Activated naive CD4-positive, alpha-beta T cell treated with anti-CD3 and anti-CD28 coated beads, Interleukin-2, amount 50 U/mL, for 24 hours (primary cell): ENCODE measurements around the gene GSDMA.

Experiments used
- H3K27ac Mint-ChIP-seq: one replicate; pipeline ENCODE4 v1.8.0; 2021; ENCODE audit warnings: mild to moderate bottlenecking, mixed read lengths
- H3K27me3 Mint-ChIP-seq: one replicate; pipeline ENCODE4 v1.8.0; 2021; ENCODE audit warnings: mixed read lengths
- H3K36me3 Mint-ChIP-seq: one replicate; pipeline ENCODE4 v1.8.0; 2021; ENCODE audit warnings: mixed read lengths
- H3K4me1 Mint-ChIP-seq: one replicate; pipeline ENCODE4 v1.8.0; 2021; ENCODE audit warnings: mixed read lengths
- H3K4me3 Mint-ChIP-seq: one replicate; pipeline ENCODE4 v1.8.0; 2021; ENCODE audit warnings: mild to moderate bottlenecking, mixed read lengths
- H3K9me3 Mint-ChIP-seq: one replicate; pipeline ENCODE4 v1.8.0; 2021; ENCODE audit warnings: mixed read lengths

The GSDMA gene, protein sequence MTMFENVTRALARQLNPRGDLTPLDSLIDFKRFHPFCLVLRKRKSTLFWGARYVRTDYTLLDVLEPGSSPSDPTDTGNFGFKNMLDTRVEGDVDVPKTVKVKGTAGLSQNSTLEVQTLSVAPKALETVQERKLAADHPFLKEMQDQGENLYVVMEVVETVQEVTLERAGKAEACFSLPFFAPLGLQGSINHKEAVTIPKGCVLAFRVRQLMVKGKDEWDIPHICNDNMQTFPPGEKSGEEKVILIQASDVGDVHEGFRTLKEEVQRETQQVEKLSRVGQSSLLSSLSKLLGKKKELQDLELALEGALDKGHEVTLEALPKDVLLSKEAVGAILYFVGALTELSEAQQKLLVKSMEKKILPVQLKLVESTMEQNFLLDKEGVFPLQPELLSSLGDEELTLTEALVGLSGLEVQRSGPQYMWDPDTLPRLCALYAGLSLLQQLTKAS

DNA sequence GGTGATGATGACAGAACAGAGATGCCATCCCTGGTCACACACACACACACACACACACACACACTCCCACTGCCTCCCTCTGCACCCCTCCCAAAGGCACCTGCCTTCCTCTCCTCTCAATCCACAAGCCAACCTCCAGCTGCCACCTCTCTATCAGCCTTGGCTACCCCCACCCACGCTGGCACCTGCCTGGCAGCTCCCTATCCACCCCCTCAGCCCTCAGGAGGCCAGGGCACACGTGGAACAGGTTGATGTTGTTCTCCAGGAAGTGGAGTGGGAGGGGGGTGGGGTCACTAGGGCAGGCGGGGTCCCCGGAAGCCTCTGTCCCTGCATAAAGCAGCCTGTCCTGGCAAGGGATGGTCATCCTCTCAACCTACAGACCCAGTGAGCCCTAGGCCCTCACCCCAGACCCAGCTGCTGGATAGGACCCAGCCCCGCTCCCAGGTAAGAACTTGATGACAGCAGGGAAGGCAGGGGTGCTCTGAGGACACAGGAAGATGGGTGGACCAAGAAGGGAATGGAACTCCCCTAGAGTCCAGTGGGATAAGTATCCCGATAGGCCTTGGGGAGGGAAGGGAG, at the start of gene GSDMA:
GSDMA (plus strand) TSS at position 363 of the 579 bp plus-strand sequence. CDS start 2,684 bp downstream, outside the sequence.
- Mint-ChIP-seq H3K4me3 (peak within 1 kb of the TSS; percentile 33), H3K27ac (peak within 1 kb of the TSS; percentile 84), H3K36me3 (no peaks in the 10 kb centered on the region), H3K27me3 (no peaks in the 10 kb centered on the region), H3K4me1 (peaks cover 32% of the 10 kb centered on the region), H3K9me3 (no peaks in the 10 kb centered on the region)

DNA sequence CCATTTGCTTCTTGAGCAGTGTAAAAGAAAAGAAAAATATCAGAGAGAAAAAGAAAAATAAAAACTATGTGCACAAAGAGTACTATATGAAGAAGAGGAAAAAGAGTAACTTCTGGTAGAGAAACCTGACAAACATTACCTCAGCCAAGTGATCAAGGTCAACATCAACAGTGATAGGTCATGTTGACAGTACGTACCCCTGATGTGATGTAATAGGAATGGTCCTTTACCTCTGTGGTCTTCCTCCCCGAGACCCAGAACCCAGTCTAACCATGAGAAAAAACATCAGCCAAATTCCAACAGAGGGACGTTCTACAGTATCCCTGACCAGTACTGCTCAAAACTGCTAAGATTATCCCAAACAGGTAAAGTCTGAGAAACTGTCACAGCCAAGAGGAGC, 48.8 kb upstream of the GSDMA start:
- Mint-ChIP-seq H3K27ac (no peak overlapping the region), H3K4me1 (peaks cover 24% of the 10 kb centered on the region), H3K27me3 (no peaks in the 10 kb centered on the region), H3K36me3 (peaks cover 12% of the 10 kb centered on the region), H3K9me3 (no peaks in the 10 kb centered on the region), H3K4me3 (no peak overlapping the region)

DNA sequence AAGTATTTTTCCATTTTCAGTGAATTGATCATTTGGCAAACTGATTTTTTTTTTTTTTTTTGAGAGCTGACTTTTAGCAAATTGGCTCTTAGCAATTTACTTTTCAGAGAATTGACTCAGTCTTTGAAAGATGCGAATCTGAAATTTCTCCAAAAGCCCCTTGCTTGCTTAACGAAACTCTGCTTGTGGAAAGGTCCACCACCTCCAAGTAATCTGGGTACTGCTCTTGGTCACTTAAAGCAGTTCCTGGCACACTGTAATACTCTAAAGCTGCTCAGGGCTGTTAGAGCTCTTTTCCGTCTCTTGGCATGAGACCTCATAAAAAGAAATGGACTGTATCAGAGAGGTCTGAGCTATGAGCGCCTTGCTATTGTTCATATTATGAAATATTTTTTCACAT, 47.2 kb upstream of the GSDMA start:
- Mint-ChIP-seq H3K36me3 (peaks cover 10% of the 10 kb centered on the region), H3K27me3 (no peaks in the 10 kb centered on the region), H3K4me1 (peaks cover 35% of the 10 kb centered on the region), H3K27ac (no peak overlapping the region), H3K9me3 (no peaks in the 10 kb centered on the region), H3K4me3 (no peak overlapping the region)

DNA sequence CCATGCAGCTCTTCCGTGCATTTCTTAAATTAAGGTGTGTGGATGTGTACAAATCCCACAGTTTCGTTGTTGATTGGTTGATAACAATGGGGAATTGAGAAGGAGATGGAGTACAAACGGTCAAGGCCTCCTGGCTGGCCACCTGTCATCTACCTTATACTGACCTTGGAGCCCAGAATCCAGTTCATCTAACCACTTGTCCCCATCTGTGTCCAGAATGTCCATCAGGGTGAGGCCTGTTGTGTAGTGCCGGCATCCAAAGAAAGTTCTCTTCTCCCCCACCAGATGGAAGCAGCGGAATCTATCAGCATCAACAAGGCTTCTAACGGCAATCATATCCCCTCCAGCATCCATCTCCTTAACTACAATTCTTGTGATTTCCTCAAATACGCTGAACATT, 45.9 kb upstream of the GSDMA start:
- Mint-ChIP-seq H3K4me1 (peaks cover 49% of the 10 kb centered on the region), H3K4me3 (no peak overlapping the region), H3K27ac (no peak overlapping the region)

DNA sequence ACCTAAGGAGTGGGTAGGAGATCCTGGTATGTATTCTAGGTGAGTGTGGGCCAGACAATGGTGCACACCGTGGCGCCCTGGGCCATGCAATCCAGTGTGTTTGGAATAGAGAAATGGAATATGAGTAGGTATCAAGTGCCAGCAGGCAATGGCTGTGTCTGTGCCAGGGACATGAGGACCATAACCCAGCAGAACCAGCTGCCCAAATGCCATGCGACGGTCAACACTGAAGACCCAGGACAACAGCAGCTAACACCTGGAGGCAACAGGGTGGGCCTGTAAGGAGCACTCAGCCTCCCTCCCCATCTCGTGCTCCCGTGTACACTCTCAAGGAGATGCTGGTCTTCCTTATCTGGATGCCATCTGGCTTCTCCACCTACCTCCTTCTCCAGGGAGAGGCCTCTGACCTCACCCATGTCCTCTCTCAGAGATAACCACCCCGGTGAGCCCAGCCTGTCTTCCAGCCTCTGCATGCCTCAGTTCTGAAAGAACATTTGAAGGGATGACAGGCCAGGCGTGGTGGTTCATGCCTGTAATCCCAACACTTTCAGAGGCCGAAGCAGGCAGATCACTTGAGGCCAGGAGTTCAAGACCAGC, 43.6 kb upstream of the GSDMA start:
- Mint-ChIP-seq H3K4me3 (no peak overlapping the region), H3K9me3 (no peaks in the 10 kb centered on the region), H3K27ac (peak overlapping the region; percentile 68), H3K27me3 (no peaks in the 10 kb centered on the region), H3K36me3 (peaks cover 12% of the 10 kb centered on the region), H3K4me1 (peaks cover 69% of the 10 kb centered on the region)

More for the DNA sequence above, 45.9 kb upstream of the GSDMA start:
- peaks cover 10% of the 10 kb centered on the region for H3K36me3 Mint-ChIP-seq
- no peaks in the 10 kb centered on the region for H3K27me3 Mint-ChIP-seq
- H3K9me3 Mint-ChIP-seq: no peaks in the 10 kb centered on the region

DNA sequence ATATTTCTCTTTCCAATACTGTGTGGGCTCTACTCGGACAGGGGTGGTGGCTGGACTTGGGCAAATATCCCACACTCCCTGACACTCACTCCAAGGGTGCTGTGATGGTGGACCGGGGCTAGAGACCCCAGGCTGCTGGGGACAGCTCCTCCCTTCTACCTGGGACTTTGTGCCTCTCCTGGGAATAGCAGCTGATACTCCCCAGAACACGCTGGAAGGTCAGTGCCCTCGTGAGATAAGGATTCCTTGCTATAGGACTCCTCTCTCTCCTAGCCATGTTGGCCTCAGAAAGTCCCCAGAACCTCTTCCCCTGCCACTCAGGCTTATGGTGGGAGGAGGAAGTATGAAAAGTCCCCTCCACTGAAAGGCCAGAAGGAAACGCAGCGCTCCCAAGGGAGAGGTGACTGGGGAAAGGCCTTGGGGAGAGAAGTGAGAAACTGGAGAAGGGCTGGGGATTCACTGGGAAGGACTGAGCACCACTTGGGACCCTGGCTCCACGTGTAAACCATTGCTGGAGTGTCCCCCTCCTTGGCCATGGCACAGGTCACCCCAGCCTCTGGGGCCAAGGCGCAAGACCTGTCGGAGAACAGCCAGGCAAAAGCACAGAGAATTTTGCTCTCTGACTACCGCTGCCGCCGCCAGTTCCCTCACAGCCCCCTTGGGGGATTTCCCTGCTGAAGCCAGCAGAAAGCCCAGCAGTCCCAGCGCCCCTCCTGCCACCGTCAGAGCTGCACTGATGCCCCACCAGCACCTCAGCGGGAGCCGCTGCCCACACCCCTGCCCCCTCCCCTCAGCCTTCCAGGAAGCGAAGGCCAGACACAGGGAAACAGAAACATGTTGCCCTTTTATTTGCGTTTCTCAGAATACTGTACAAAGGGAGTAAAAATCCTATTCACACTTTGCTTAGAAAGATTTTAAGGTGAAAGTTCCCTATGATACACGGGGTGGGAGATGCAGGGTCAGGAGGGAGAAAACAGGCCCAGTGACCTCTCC, 42.3 kb upstream of the GSDMA start:
- no peaks in the 10 kb centered on the region for H3K27me3 Mint-ChIP-seq
- H3K4me1 Mint-ChIP-seq: peaks cover 79% of the 10 kb centered on the region
- H3K36me3 Mint-ChIP-seq: peaks cover 9% of the 10 kb centered on the region
- H3K9me3 Mint-ChIP-seq: no peaks in the 10 kb centered on the region
- H3K4me3 Mint-ChIP-seq: peak overlapping the region; percentile 67
- peak overlapping the region; percentile 95 for H3K27ac Mint-ChIP-seq

DNA sequence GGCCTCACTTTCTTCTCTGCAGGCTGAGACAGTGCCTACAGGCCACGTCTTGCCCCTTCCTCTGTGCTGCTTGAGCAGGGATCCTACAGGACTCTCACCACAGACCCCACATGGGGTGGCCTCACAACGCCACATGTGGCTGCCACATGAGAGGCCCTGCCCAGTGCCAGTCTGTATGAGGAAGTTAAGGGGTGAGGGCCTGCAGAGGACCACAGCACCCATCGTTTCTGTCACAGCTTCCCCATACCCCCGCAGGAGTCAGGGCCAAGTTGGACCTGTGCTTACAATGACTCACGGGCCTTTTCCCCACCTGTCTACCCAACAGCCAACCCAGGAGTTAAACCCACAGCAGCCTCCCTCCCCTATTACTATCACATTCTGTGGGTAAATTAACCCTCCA, 41.5 kb upstream of the GSDMA start:
- Mint-ChIP-seq H3K27me3 (no peaks in the 10 kb centered on the region), H3K9me3 (no peaks in the 10 kb centered on the region), H3K4me1 (peaks cover 87% of the 10 kb centered on the region), H3K4me3 (peak overlapping the region; percentile 67), H3K36me3 (peaks cover 9% of the 10 kb centered on the region), H3K27ac (peak overlapping the region; percentile 95)

DNA sequence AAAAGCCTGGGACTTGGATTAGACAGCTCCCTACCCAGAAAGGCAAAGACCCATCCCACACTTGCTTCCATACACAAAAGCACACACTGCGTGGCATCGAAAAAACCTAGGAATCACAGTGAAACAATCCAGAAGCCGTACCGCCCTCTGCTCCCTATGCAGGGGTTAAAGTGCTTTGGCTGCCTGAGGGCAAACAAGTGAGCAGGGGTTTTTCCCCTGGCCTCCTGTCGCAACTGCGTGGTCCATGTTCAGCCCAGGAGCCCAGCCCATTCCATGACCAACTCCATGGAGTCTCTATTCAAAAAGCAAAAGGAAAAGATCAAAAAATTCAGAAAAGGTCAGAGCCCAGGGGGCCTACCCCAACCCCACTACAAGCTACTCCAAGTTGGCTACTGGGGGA, 40.8 kb upstream of the GSDMA start:
- H3K9me3 Mint-ChIP-seq: no peaks in the 10 kb centered on the region
- H3K27me3 Mint-ChIP-seq: no peaks in the 10 kb centered on the region
- H3K27ac Mint-ChIP-seq: peak overlapping the region; percentile 95
- peaks cover 9% of the 10 kb centered on the region for H3K36me3 Mint-ChIP-seq
- peaks cover 85% of the 10 kb centered on the region for H3K4me1 Mint-ChIP-seq
- H3K4me3 Mint-ChIP-seq: peak overlapping the region; percentile 67

DNA sequence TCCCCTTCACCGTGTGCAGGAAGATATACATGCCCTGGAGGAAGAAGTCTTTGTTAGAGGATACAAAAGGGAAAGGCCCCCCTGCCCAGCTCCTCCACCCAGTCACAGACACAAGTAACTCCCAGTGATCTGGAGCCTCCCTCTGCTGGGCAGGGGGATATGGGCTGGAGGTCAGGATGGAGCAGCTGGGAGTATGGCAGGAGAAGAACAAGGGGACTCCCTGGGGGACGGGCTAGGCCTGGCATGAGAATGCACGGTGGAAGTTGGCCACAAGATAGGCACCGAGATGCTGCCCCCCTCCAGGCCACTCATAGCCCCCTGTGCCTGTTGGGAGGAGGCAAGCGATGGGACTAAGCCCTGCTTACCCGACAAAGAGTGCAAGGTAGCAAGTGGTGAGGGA, 39.6 kb upstream of the GSDMA start:
- Mint-ChIP-seq H3K4me3 (peak overlapping the region; percentile 57), H3K27me3 (no peaks in the 10 kb centered on the region), H3K27ac (peak overlapping the region; percentile 94), H3K9me3 (no peaks in the 10 kb centered on the region), H3K36me3 (peaks cover 7% of the 10 kb centered on the region), H3K4me1 (peaks cover 84% of the 10 kb centered on the region)

DNA sequence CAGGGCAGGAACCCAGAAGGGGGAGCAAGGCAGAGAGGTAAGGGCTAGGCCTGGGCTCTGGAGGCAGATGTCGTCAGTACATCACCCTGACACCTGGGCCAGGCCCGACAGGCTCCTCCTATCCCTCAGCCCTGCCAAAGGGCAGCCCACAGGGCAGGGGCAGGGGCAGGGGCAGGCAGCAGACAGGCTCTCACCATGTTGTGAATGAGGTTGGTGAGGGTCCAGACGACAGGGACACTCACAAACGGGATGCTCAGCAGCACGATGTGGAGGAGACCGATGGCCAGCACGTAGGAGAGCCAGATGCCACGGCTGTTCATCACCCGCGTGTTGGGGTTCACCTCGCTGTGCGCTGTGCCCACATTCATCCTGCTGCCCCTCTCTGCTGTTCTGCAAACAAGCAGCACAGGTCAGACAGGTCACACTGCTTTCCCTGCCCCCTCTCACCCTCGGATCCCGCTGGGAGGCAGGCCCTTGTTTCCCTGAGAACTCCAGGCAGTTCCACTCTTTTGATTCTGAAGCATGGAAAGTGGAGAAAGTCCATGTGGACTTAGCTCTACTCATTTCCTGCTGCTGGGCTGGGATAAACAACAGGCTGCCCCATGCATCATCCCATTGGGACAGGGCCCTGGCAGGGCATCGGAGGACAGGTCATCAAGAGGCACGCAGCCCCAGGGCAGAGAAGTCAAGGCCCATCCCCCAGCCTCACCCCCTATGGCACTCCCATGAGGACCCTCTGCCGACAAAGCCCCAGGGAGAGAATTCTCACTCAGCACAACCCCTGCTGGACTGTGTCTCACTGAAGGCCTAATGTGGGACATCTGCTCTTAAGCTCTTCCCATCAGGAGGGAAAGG, 38.7 kb upstream of the GSDMA start:
- H3K27ac Mint-ChIP-seq: peak overlapping the region; percentile 94
- no peaks in the 10 kb centered on the region for H3K27me3 Mint-ChIP-seq
- H3K4me1 Mint-ChIP-seq: peaks cover 78% of the 10 kb centered on the region
- peak overlapping the region; percentile 94 for H3K4me3 Mint-ChIP-seq
- no peaks in the 10 kb centered on the region for H3K9me3 Mint-ChIP-seq
- peaks cover 5% of the 10 kb centered on the region for H3K36me3 Mint-ChIP-seq

DNA sequence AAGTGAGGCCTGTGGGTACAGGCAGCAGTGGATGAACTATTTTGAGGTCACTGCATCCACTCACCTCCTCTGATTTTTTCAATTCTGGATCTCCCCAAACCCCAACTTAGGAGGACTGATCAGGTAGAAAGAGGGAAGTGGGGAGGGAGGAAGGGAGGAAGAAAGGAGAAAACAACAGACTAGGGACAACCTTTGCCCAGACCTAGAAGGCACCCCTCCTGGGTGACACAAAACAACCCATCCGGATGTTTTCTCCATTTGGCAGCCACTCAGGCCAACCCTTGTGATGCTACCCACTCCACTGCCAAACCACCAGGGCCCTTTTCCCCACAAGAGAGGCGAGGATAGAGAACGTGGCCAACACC, 38.1 kb upstream of the GSDMA start:
- Mint-ChIP-seq H3K27ac (peak overlapping the region; percentile 90), H3K4me1 (peaks cover 74% of the 10 kb centered on the region), H3K36me3 (peaks cover 5% of the 10 kb centered on the region), H3K27me3 (no peaks in the 10 kb centered on the region), H3K4me3 (peak overlapping the region; percentile 94), H3K9me3 (no peaks in the 10 kb centered on the region)

DNA sequence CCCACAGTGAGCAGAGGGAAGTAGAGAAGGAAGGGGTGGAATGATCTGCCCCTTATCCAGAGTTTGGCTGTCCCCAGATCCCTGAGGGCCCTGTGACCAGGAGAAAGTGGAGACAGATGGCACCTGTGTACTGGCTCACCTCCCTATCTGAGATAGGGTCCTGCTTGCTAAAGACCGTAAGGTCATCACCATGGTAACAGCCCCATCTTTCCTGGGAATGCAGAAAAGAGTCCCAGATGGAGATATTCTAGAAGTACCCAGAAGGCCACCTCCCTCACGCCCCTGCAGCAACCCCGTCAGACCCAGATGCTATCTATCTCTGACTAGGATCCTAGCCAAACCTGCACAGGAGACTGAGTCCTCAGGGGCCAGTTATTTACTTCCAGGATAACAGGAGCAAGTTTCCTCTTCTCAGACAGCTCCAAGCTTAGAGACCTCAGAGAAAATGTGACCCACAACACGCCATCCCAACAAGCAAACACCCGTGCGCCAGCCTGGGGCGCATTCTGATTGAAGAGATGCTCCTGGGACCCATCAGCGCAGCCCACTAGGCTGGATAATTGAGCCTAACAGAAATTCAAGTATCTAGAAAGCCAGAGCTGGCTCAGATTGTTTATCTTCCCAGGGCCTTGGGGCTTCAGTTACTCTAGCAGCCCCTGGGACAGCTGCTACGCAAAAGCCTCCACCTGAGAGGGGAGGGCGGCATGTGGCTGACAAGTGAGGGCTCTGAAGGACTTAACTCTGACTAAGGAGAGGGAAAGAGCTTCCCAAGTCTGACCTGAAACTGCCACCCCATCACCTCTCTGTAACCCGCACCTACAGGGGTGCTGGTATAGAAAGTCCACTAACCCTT, 37.3 kb upstream of the GSDMA start:
- Mint-ChIP-seq H3K27me3 (no peaks in the 10 kb centered on the region), H3K9me3 (no peaks in the 10 kb centered on the region), H3K4me3 (peak overlapping the region; percentile 94), H3K4me1 (peaks cover 68% of the 10 kb centered on the region), H3K36me3 (peaks cover 5% of the 10 kb centered on the region), H3K27ac (peak overlapping the region; percentile 90)

DNA sequence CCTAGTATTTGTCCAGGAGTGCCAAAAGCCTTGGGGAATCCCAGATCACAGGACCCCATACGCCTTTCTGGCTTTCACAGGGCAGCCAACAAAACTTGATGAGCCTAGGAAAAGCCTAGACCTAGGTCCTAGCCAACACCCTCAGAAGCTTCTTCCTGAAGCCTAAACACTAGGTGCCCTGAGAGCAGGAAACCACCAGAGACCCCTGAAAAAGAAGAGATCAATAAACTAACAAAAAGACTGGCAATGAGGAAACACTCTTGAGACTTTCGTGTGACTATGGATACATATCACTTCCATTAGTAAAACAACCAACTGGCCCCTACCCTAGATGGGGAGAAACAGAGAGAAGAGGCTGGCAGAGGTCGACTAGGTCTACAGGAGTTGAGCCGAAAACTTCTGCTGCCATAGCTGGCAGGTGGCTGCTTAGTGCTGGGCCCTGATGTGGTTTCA, 36.6 kb upstream of the GSDMA start:
- Mint-ChIP-seq H3K27me3 (no peaks in the 10 kb centered on the region), H3K36me3 (peaks cover 5% of the 10 kb centered on the region), H3K27ac (peak overlapping the region; percentile 90), H3K4me1 (peaks cover 62% of the 10 kb centered on the region), H3K4me3 (peak overlapping the region; percentile 94), H3K9me3 (no peaks in the 10 kb centered on the region)
